NCI-H524 (cell line): Measurements from ENCODE around the gene SPINK13.

Experiments used
- DNase-seq, 2 experiments: peaks; one replicate each; lab custom pipeline; 2025; lab: John Stamatoyannopoulos, UW

Gene SPINK13

DNA sequence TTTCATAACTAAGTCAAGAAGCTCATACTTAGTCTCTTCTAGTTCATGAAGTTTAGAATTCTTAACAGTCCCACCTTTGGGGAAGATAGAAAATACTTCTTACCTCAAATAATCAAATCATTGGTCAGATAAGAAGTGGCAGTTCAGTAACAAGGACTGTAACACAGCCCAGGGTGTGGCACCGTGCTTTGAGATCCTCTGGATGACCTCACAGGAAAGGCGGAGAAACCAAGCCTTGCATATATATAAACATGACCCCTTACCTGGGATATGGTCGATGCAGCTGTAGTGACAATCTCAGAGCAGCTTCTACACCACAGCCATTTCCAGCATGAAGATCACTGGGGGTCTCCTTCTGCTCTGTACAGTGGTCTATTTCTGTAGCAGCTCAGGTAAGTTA, 43.6 kb downstream of the SPINK13 start, which contains the start of gene SPINK7:
Gene SPINK7, plus strand, starts transcription at position 271 of the 400 bp plus-strand sequence. Its CDS starts 61 bp downstream, at position 332.
- DNase-seq = no peak

- peak in 1 of 2 experiments; percentile 40 for DNase-seq
Measured at GRCh38 chr5:148314187-148314586, 45.6 kb downstream of the SPINK13 start.

DNA sequence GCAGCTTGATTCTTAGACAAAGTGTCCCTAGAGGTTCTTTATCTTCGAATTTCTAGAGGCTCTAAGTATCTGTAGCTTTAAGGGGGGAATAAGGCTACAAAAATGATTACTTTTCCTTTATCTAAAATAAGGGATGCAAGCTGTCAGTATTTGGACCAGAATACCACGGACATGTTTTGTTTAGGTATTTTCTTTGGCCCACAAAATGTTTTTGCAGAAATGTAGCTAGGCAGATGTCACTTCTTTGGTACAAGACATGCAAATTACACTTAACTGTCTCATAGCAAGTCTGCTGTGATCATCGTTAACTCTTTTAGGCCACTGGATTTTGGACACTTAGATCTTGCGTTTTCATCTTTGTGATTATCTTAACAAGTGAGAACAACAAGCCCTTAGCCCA, 46.1 kb downstream of the SPINK13 start:
- DNase-seq = no peak

DNA sequence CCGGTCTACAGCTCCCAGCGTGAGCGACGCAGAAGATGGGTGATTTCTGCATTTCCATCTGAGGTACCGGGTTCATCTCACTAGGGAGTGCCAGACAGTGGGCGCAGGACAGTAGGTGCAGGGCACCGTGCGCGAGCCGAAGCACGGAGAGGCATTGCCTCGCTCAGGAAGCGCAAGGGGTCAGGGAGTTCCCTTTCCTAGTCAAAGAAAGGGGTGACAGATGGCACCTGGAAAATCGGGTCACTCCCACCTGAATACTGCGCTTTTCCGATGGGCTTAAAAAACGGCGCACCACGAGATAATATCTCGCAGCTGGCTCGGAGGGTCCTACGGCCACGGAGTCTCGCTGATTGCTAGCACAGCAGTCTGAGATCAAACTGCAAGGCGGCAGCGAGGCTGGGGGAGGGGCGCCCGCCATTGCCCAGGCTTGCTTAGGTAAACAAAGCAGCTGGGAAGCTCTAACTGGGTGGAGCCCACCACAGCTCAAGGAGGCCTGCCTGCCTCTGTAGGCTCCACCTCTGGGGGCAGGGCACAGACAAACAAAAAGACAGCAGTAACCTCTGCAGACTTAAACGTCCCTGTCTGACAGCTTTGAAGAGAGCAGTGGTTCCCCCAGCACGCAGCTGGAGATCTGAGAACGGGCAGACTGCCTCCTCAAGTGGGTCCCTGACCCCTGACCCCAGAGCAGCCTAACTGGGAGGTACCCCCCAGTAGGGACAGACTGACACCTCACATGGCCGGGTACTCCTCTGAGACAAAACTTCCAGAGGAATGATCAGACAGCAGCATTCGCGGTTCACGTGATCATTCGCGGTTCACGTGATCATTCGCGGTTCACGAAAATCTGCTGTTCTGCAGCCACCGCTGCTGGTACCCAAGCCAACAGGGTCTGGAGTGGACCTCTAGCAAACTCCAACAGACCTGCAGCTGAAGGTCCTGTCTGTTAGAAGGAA, 51.7 kb downstream of the SPINK13 start:
- peak; percentile 35 to 71 for DNase-seq

- no peak for DNase-seq
Measured at GRCh38 chr5:148333262-148333849, 64.8 kb downstream of the SPINK13 start.

GRCh38 chr5:148335259-148335658, 66.7 kb downstream of the SPINK13 start, which contains the start of gene SPINK9:
TSS of gene SPINK9 (plus strand) at chr5:148335559. CDS start at chr5:148335614, 55 bp downstream.
- no peak for DNase-seq
